GM21576 (cell line): ENCODE results near the gene GYPB.
"Not testable (repeated sequence)": the region's sequence is repeated elsewhere in the genome, so short reads cannot be mapped to it uniquely, and the experiment has no call there.

Experiments
- ATAC-seq: cut with Tn5 transposase; IDR thresholded peaks from one replicate; pipeline ENCODE4 v1.9.1; 2021; ENCODE audit warnings: mild to moderate bottlenecking, moderate library complexity; ENCODE audit not compliant: unreplicated experiment

Gene GYPB

GRCh38 chr4:143950185-143950584 is 69.0 kb downstream of the GYPB start:
- ATAC-seq, result not testable (repeated sequence)

- not testable (repeated sequence) for ATAC-seq
Measured at GRCh38 chr4:143947493-143947892, 71.7 kb downstream of the GYPB start.
